D721Med (cell line): ENCODE data around the gene CDC42EP5.
"Not testable (repeated sequence)": the region's sequence is repeated elsewhere in the genome, so short reads cannot be mapped to it uniquely, and the experiment has no call there.

Experiments used
- DNase-seq: peaks from one replicate; pipeline ENCODE4 v3.0.0; 2011; ENCODE audit warnings: low spot score; ENCODE audit not compliant: insufficient read length
- FAIRE-seq: peaks from 2 replicates; lab custom pipeline; 2011; peaks lifted over from hg19 to GRCh38; lab: Jason Lieb, UNC
- CTCF ChIP-seq: IDR thresholded peaks from 2 replicates; pipeline ENCODE4 v1.5.1; 2012; ENCODE audit warnings: mild to moderate bottlenecking, control low read depth; ENCODE audit not compliant: insufficient read depth; ENCODE audit errors: missing control alignments

Gene CDC42EP5

GRCh38 chr19:54470276-54470887, 2.7 kb downstream of the CDC42EP5 start:
- DNase-seq: no peak
- no peak for TF ChIP-seq CTCF
- FAIRE-seq: no peak

- DNase-seq: no peak
- no peak for FAIRE-seq
- no peak for TF ChIP-seq CTCF
Observed at GRCh38 chr19:54469496-54469934, 3.6 kb downstream of the CDC42EP5 start.

- not testable (repeated sequence) for DNase-seq, FAIRE-seq
Observed at GRCh38 chr19:54466110-54466480, 7.0 kb downstream of the CDC42EP5 start.

GRCh38 chr19:54465426-54466109, 7.5 kb downstream of the CDC42EP5 start:
- DNase-seq: no peak
- no peak for TF ChIP-seq CTCF
- no peak for FAIRE-seq

- FAIRE-seq: no peak
- peak; percentile 81 for DNase-seq
- no peak for TF ChIP-seq CTCF
Observed at GRCh38 chr19:54464630-54465425, 8.3 kb downstream of the CDC42EP5 start.

- FAIRE-seq: no peak
- DNase-seq: no peak
- no peak for TF ChIP-seq CTCF
Observed at GRCh38 chr19:54464044-54464629, 9.0 kb downstream of the CDC42EP5 start.

GRCh38 chr19:54463531-54464043, 9.5 kb downstream of the CDC42EP5 start, which contains the start of gene LENG9:
Gene LENG9 (minus strand): TSS chr19:54463778. CDS start chr19:54463526, 252 bp downstream.
- FAIRE-seq: no peak
- TF ChIP-seq CTCF: no peak
- no peak for DNase-seq
